ENCODE results near the gene GAGE10. TPM values are rescaled to one million over a fixed set of nuclear protein-coding genes. Genes with fewer than 3 reads are reported as not detected.

The GAGE10 gene
- total and polyA plus RNA-seq, 9 of the 15 experiments (the other 6 are each of a cell fraction or from before 2014, with no cell fraction given): 0.80 to 3.1 (median 0.96) TPM; not detected in 4

DNA sequence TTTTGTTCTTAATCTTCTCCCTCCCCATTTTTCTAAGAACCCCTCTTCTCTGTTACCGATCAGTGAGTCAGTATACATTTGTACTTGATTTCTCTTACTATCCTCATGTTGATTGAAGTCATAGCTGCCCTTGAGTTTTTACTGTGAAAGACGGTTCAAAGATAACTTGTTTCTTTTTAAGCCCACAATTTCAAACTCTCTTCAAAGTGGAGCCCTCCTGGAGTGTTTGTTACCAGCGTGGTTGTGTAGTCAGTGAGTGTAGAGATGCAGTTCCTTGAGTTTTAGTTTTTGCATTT is 26.0 kb upstream of the GAGE10 start:
- in situ Hi-C loops (cut with MboI): no loop called here
- H2AFZ ChIP-seq (ENCODE audit: low read depth, low read length): peak overlapping the region; percentile 44; the same call in 1 of the 2 replicates
- H4K20me1 ChIP-seq (replicated peaks; ENCODE audit: control insufficient read depth, insufficient read depth, low read length): no peaks in the 10 kb centered on the region
- H3K9ac ChIP-seq (ENCODE audit: insufficient read depth in 1 of 2, low read depth in 2 of 2, low read length in 2 of 2): no peak overlapping the region; a peak in 1 of 4 replicates
- H3K9me3 ChIP-seq (replicated peaks; ENCODE audit: control insufficient read depth, insufficient read depth, low read depth, low read length): no peaks in the 10 kb centered on the region
- ChIA-PET POLR2A (no interaction called here), CTCF (ENCODE audit: low intra/inter-chr PET ratio) (no interaction called here)
- FAIRE-seq: peak; percentile 54
- TF ChIP-seq BRF1 (IDR thresholded peaks at IDR 0.05; ENCODE audit: borderline replicate concordance, extremely low read depth, insufficient read length): no peak
- TF ChIP-seq ZNF239 (CRISPR knock-in tag; IDR thresholded peaks at IDR 0.05): no peak
- TF ChIP-seq RBM34 (IDR thresholded peaks at IDR 0.05; ENCODE audit: borderline replicate concordance, insufficient read depth, low read length): no peak
- no peak for TF ChIP-seq ZNF507 (tag; conservative IDR thresholded peaks at IDR 0.05)
- TF ChIP-seq TAL1 (IDR thresholded peaks at IDR 0.05): no peak
- TF ChIP-seq BCL6 (CRISPR knock-in tag; IDR thresholded peaks at IDR 0.05): no peak
- TF ChIP-seq, protein P1, sequence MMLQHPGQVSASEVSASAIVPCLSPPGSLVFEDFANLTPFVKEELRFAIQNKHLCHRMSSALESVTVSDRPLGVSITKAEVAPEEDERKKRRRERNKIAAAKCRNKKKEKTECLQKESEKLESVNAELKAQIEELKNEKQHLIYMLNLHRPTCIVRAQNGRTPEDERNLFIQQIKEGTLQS (IDR thresholded peaks at IDR 0.05): no peak
- TF ChIP-seq, protein P1 (CRISPR knock-in tag; conservative IDR thresholded peaks at IDR 0.05): no peak
- TF ChIP-seq ZKSCAN8 (CRISPR knock-in tag; IDR thresholded peaks at IDR 0.05): no peak
- TF ChIP-seq, protein P2, sequence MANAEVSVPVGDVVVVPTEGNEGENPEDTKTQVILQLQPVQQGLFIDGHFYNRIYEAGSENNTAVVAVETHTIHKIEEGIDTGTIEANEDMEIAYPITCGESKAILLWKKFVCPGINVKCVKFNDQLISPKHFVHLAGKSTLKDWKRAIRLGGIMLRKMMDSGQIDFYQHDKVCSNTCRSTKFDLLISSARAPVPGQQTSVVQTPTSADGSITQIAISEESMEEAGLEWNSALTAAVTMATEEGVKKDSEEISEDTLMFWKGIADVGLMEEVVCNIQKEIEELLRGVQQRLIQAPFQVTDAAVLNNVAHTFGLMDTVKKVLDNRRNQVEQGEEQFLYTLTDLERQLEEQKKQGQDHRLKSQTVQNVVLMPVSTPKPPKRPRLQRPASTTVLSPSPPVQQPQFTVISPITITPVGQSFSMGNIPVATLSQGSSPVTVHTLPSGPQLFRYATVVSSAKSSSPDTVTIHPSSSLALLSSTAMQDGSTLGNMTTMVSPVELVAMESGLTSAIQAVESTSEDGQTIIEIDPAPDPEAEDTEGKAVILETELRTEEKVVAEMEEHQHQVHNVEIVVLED (CRISPR knock-in tag; IDR thresholded peaks at IDR 0.05): no peak
- TF ChIP-seq ZNF41 (CRISPR knock-in tag; conservative IDR thresholded peaks at IDR 0.05): no peak
- no peak for TF ChIP-seq RNF2 (IDR thresholded peaks at IDR 0.05)
- no peak for TF ChIP-seq ZNF184 (CRISPR knock-in tag; IDR thresholded peaks at IDR 0.05)
- TF ChIP-seq HEY1 (CRISPR knock-in tag; IDR thresholded peaks at IDR 0.05; ENCODE audit: borderline replicate concordance): no peak
- H3K4me3 ChIP-seq: no peak overlapping the region
- no peaks in the 10 kb centered on the region for H3K27me3 ChIP-seq (ENCODE audit: control insufficient read depth in 2 of 2, insufficient read depth in 2 of 2, low read length in 2 of 2)
- BruUV-seq (replicated peaks): no TSS peak
- peaks cover 12 to 16% of the 10 kb centered on the region in 2 experiments; a peak in 4 of 5 replicates for H3K4me1 ChIP-seq (replicated peaks in 1 of 2; ENCODE audit: control insufficient read depth in 2 of 2, insufficient read depth in 2 of 2, low read length in 2 of 2)
- H3K27ac ChIP-seq (ENCODE audit: extremely low read depth, low read depth, low read length): no peak overlapping the region
- no peak for DNase-seq (ENCODE audit: extremely low read depth in 1 of 4, low spot score in 3 of 4)
- peaks cover 7% of the 10 kb centered on the region; the same call in 2 of the 3 replicates for H3K79me2 ChIP-seq (ENCODE audit: control insufficient read depth, insufficient read depth, low read length)
- WGBS (ENCODE audit: insufficient coverage, low coverage, missing lambda C conversion rate): 21% methylated on average over 3 of the region's 3 CpGs
- intact Hi-C loops (cut with micrococcal nuclease): no loop called here
- H3K9me1 ChIP-seq (ENCODE audit: control insufficient read depth, insufficient read depth, low read length): no peaks in the 10 kb centered on the region
- no peaks in the 10 kb centered on the region for H3K36me3 ChIP-seq (ENCODE audit: control insufficient read depth, insufficient read depth, low read length)
- ATAC-seq: no peak
- peak overlapping the region; percentile 1; the same call in 1 of the 2 replicates for H3K4me2 ChIP-seq (ENCODE audit: insufficient read depth, low read length)
